ENCODE data around the gene SELENON.

DNA sequence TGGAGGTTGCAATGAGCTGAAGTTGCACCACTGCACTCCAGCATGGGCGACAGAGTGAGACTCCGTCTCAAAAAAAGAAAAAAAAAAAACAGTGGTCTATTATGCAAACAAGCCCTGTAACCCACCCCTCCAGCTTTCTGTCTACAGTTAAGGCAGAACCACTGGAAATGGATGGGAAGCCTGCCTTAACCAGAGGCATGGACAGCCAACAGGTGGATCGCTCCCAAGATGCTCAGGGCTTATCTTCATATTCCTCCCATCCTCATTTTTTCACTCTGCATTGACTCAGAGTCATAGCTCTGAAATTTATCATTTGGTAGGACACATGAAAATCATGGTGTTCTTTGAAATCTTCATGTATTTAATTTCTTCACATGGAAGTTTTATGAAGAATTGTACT is 28.5 kb downstream of the SELENON start:
- TF ChIP-seq CTCF (IDR thresholded peaks at IDR 0.05) (no peak), POLR2AphosphoS5 (IDR thresholded peaks at IDR 0.05; ENCODE audit: low read depth, low read length) (no peak), REST (IDR thresholded peaks at IDR 0.05; ENCODE audit: insufficient read depth in 1 of 2, low read depth in 2 of 2, low read length in 1 of 2) (no peak), SIN3A (IDR thresholded peaks at IDR 0.05; ENCODE audit: borderline replicate concordance, insufficient read depth, low read depth, low read length) (no peak)
